ENCODE data around the gene SLC35E2B.
"Not testable (repeated sequence)": the region's sequence is repeated elsewhere in the genome, so short reads cannot be mapped to it uniquely, and the experiment has no call there.

- TF ChIP-seq CTCF, EP300 (IDR thresholded peaks at IDR 0.05): not testable (repeated sequence)
These were observed 22.7 kb upstream of the SLC35E2B start for GRCh38 chr1:1715109-1715883.
